NAMALWA (cell line): ENCODE measurements around the gene ZNF607.
"Not testable (repeated sequence)": the region's sequence is repeated elsewhere in the genome, so short reads cannot be mapped to it uniquely, and the experiment has no call there.

Experiments
- DNase-seq: peaks from one replicate; pipeline ENCODE4 v3.0.0-alpha.2; 2015; ENCODE audit warnings: low spot score

Gene ZNF607

DNA sequence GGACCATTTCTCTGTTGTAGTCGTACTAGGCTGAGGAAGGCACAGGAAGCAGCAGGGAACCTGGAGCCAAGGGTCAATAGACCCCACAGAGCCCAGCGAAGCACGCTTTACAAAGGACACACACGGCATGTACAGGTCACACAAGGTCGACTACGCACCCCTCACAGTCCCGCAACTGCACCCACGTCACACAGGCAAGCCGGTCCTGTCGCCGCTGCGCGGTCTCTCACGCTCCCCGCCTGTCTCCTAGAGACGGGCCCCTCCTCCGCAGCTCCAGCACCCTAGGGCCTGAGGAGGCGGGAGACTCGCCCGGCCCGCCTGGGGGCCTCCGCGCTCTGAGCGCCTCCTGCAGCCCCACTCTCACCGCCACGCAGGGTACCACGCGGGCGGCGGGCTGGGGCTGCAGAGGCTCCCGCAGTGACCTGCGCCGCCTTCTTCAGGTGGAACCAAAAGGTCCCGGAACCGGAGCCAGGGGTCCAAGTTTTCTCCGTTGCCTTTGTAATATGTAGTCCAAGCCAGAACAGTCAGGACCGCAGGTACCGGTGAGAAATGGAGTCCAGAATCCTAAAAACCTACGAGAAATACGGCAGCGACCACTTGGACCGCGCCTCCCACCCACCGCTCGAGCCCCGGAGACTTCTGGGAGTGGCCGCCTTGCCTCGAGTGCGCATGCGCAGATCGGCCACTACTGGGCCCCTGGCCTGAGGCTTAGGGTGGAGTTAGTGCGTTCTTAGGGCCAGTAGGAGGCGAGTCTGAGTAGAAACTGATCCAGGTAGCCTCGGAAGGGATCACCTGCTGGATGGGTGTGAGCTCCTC is at the start of gene ZNF607:
TSS of gene ZNF607 (minus strand) at position 651 of the 816 bp plus-strand sequence. CDS start 8,143 bp downstream, outside the sequence.
- peak; percentile 97 for DNase-seq

- DNase-seq, result no peak
Observed at GRCh38 chr19:37763488-37763887, 43.9 kb upstream of the ZNF607 start.

GRCh38 chr19:37757683-37758082 is 38.1 kb upstream of the ZNF607 start:
- not testable (repeated sequence) for DNase-seq

- DNase-seq, result no peak
Observed at GRCh38 chr19:37738371-37738770, 18.8 kb upstream of the ZNF607 start.

GRCh38 chr19:37725181-37725580 is 5.6 kb upstream of the ZNF607 start:
- no peak for DNase-seq

- DNase-seq, result no peak
Observed at GRCh38 chr19:37719927-37720265, 335 bp upstream of the ZNF607 start.

GRCh38 chr19:37718304-37718703 is 1.3 kb downstream of the ZNF607 start:
- peak; percentile 4 for DNase-seq

GRCh38 chr19:37716140-37716539 is 3.4 kb downstream of the ZNF607 start:
- no peak for DNase-seq

DNA sequence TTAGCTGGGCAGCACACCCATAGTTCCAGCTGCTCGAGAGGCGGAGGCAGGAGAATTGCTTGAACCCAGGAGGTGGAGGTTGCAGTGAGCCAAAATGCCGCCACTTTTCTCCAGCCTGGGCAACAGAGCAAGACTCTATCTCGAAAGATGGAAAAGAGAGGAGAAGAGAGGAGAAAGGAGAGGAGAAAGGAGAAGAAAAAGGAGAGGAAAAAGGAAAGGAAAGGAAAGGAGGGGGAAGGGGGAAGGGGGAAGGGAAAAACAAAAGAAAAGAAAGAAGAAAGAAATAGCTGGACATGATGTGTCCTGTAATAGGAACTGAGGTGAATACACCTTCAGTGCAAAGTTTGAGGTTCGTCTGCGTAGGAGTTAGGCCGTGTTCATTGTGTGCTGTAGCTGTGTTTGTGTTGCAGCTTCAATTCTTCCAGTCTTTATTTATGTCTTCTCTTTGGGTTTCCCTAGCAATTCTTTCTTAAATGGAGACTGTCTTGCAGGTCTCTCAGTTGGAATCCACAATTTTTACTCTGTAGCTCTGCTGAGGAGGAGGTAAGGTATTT is 13.4 kb downstream of the ZNF607 start:
- DNase-seq, result no peak

GRCh38 chr19:37699057-37699456 is 20.5 kb downstream of the ZNF607 start:
- DNase-seq, result no peak

- DNase-seq, result no peak
Observed at GRCh38 chr19:37698216-37698615, 21.3 kb downstream of the ZNF607 start.

DNA sequence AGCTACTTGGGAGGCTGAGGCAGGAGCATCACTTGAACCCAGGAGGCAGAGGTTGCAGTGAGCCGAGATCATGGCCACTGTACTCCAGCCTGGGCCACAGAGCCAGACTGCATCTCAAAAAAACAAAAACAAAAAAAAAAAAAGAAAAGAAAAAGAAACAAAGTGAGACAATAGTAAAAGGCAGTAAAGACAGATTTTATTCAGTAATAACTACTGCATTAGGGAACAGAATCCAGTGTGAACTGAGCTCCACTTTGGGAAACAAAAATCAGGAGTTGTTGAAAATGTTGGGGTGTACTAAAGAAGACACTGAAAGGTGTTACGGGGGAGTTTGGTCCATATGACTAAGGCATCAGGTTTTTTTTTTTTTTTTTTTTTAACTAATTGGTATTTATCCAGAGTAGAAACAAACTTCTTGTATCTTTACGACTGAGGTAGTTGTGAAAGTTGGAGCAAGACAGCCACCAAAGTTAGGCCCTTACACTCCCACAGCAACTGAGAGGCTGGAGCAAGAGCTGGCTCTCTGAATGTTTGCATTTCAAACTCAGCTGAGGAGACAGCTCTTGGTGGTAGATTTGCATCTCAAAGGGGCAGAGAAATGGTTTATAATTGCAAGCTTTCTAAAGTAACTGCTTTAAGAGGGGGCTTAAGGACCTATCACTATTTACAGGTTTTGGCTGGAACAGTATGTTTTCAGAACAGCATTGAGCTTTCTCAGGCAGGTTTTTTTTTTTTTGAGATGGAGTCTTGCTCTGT is 24.2 kb downstream of the ZNF607 start:
- DNase-seq, result no peak

GRCh38 chr19:37692956-37693620 is 26.5 kb downstream of the ZNF607 start:
- no peak for DNase-seq

GRCh38 chr19:37691881-37692504 is 27.6 kb downstream of the ZNF607 start:
- peak; percentile 82 for DNase-seq

GRCh38 chr19:37683520-37683919 is 36.0 kb downstream of the ZNF607 start:
- no peak for DNase-seq

DNA sequence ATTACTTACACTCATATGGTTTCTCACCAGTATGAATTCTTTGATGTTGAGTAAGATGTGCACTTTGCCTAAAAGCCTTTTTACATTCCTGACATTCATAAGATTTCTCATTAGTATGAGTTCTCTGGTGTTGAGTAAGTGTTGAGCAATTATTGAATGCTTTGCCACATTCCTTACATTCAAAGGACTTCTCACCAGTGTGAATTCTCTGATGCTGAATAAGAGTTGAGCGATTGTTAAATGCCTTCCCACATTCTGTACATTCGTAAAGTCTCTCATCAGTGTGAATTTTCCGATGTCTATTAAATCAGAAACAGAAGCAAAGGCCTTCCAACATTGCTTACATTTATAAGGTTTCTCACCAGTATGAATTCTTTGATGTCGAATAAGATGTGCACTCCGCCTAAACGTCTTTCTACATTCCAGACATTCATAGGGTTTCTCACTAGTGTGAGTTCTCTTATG is 50.1 kb downstream of the ZNF607 start:
- no peak for DNase-seq

DNA sequence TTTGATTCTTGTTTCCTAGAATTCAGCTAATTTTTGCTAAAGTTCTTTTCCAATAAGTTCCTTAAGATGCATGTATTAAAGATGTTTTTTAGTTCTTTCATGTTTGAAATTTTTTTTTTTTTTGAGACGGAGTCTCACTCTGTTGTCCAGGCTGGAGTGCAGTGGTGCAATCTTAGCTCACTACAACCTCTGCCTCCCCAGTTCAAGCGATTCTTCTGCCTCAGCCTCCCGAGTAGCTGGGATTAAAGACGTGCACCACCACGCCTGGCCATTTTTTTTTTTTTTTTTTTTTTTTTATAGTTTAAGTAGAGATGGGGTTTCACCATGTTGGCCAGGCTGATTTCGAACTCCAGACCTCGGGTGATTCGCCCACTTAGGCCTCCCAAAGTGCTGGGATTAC is 62.4 kb downstream of the ZNF607 start:
- not testable (repeated sequence) for DNase-seq

- no peak for DNase-seq
Observed at GRCh38 chr19:37655689-37656371, 63.7 kb downstream of the ZNF607 start.

DNA sequence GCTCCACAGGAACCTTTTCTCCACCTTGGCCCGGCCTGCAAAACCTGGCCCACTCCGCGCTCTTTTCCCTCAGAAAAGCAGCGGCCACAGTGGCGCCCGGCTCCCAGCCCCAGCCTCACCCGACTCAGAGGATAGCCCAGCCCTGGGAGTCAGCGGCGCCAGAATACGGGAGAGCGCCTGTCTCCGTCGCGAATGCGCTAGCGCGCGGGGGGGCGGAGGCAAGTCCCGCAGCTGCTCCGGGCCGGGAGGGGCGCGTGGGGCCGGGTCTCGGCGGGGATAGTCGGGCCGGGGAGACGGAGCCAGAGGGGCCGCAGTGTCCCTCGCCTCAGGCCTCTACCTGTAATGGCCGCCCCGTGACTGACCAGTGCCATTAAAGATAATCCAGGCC is 64.3 kb downstream of the ZNF607 start, which contains the start of gene ZFP30:
TSS of gene ZFP30 (minus strand) at position 165 of the 388 bp plus-strand sequence. CDS start 7,643 bp downstream, outside the sequence.
- DNase-seq, result no peak

DNA sequence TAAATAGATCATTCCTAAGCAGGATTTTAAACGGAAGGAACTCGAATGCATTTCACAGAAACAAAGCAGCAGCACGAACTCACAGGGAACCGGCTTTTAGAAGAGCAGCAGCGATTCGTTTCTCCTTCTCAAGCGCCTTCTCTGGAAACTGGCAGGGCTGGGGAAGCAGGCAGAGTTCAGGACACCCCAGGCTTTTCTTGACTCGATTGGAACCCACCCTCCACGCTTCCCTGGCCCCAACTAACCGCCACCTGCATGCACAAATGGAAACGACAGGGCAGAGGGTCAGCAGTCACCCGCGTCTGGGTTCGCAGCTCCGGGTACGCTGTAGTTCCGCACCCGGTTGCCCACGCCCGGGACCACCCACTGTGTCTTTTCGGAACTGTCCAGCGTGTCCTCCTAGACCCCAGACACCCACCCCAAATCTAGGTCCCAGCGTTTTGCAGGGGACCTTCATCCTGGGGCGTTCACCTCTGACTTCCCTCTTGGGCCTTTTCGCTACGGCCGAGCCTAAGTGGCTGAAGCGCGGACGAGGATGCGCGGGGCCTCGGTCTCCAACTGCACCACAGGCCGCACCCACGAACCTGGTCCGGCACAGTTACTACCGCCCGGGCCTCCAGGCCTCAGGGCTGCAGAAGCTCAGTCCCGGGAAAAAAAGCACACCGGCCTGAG is 64.8 kb downstream of the ZNF607 start:
- DNase-seq, result no peak

DNA sequence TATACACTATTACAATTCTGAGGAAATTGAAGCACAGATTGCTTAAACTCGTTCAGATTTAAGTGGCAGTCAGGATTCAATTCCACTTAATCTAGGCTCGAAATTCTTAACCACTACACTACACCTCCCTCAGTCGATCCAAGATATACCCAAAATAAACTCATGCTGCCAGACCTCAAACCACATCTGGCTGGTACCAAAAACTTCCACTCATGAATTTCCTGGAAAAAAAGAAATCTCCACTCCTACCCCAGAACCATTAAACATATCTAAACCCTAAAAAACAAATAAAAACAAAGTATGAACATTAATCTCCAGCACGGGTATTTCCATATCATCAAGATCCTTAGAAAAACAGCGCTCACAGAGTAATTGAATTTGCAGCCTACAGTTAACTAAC is 65.4 kb downstream of the ZNF607 start:
- no peak for DNase-seq
